ENCODE data around the gene CCNL2. TPM values are rescaled to one million over a fixed set of nuclear protein-coding genes. Genes with fewer than 3 reads are reported as not detected.

The CCNL2 gene
- total and polyA plus RNA-seq, 12 donors: 53.4 to 893 (median 168) TPM

GRCh38 chr1:1428174-1428573 is 29.0 kb upstream of the CCNL2 start:
- no peaks in the 10 kb centered on the region for H3K9me3 ChIP-seq (replicated peaks in 1 of 3)
- peaks cover 20 to 22% of the 10 kb centered on the region in 2 donors for H3K4me1 ChIP-seq (replicated peaks in 1 of 2)
- intact Hi-C loops (cut with DNase I): no loop called here
- H3K27ac ChIP-seq: no peak overlapping the region
- H3K27me3 ChIP-seq: no peaks in the 10 kb centered on the region
- H3K36me3 ChIP-seq (replicated peaks in 1 of 2): no peaks in the 10 kb centered on the region
- 73 to 80% (median 76%) methylated on average over 12 to 19 of the region's 19 CpGs for WGBS, 4 donors
- TF ChIP-seq CTCF (IDR thresholded peaks at IDR 0.05) (no peak), POLR2A (IDR thresholded peaks at IDR 0.05) (no peak)
- peak in 1 of 7 donors; percentile 18 for DNase-seq
- H3K4me3 ChIP-seq: no peak overlapping the region

GRCh38 chr1:1427820-1428148 is 28.6 kb upstream of the CCNL2 start:
- no peaks in the 10 kb centered on the region for H3K36me3 ChIP-seq (replicated peaks in 1 of 2)
- H3K4me1 ChIP-seq (replicated peaks in 1 of 2): peaks cover 20 to 22% of the 10 kb centered on the region in 2 donors
- H3K27me3 ChIP-seq: no peaks in the 10 kb centered on the region
- TF ChIP-seq POLR2A (IDR thresholded peaks at IDR 0.05): no peak
- TF ChIP-seq CTCF (IDR thresholded peaks at IDR 0.05): no peak
- H3K27ac ChIP-seq: peak overlapping the region in 1 of 5 donors; percentile 49
- no peak for DNase-seq
- WGBS, 4 donors: 0 to 1% methylated on average over 3 to 17 of the region's 22 CpGs; no CpG with 5 or more reads in 2 of the 4 donors
- intact Hi-C loops (cut with DNase I): no loop called here
- peak overlapping the region in 1 of 4 donors; percentile 68 for H3K4me3 ChIP-seq
- no peaks in the 10 kb centered on the region for H3K9me3 ChIP-seq (replicated peaks in 1 of 3)

- Histone ChIP-seq H3K27ac (peak overlapping the region in 1 of 5 donors; percentile 49), H3K36me3 (replicated peaks in 1 of 2) (no peaks in the 10 kb centered on the region), H3K4me3 (peak overlapping the region in 1 of 4 donors; percentile 68), H3K27me3 (no peaks in the 10 kb centered on the region), H3K4me1 (replicated peaks in 1 of 2) (peaks cover 20 to 22% of the 10 kb centered on the region in 2 donors), H3K9me3 (replicated peaks in 1 of 3) (no peaks in the 10 kb centered on the region)
- no peak for TF ChIP-seq POLR2A (IDR thresholded peaks at IDR 0.05)
- TF ChIP-seq CTCF (IDR thresholded peaks at IDR 0.05): no peak
- intact Hi-C loops (cut with DNase I): no loop called here
- 14 to 38% (median 26%) methylated on average over 8 to 66 of the region's 66 CpGs for WGBS, 4 donors
- peak in 1 of 7 donors; percentile 27 for DNase-seq
These were observed 28.1 kb upstream of the CCNL2 start for GRCh38 chr1:1427106-1427819.

GRCh38 chr1:1426496-1427105 is 27.5 kb upstream of the CCNL2 start:
- WGBS, 4 donors: 42 to 60% (median 56%) methylated on average over 10 to 19 of the region's 19 CpGs
- Histone ChIP-seq H3K4me1 (replicated peaks in 1 of 2) (peaks cover 20 to 22% of the 10 kb centered on the region in 2 donors), H3K27ac (no peak overlapping the region)

More at GRCh38 chr1:1426496-1427105, 27.5 kb upstream of the CCNL2 start:
- DNase-seq: no peak
- no peaks in the 10 kb centered on the region for H3K36me3 ChIP-seq (replicated peaks in 1 of 2)
- H3K9me3 ChIP-seq (replicated peaks in 1 of 3): no peaks in the 10 kb centered on the region
- intact Hi-C loops (cut with DNase I): no loop called here
- no peak for TF ChIP-seq POLR2A (IDR thresholded peaks at IDR 0.05)
- no peak for TF ChIP-seq CTCF (IDR thresholded peaks at IDR 0.05)
- no peak overlapping the region for H3K4me3 ChIP-seq
- no peaks in the 10 kb centered on the region for H3K27me3 ChIP-seq

Measured in adrenal gland (tissue), 12 donors.